Left renal cortex interstitium (tissue), 4 donors: Measurements from ENCODE around the gene TRIM49. TPM values are rescaled to one million over a fixed set of nuclear protein-coding genes. Genes with fewer than 3 reads are reported as not detected.
"Not testable (repeated sequence)": the region's sequence is repeated elsewhere in the genome, so short reads cannot be mapped to it uniquely, and the experiment has no call there.

ENCODE experiments used
- DNase-seq, 4 donors: peaks; one replicate each; pipeline ENCODE4 v3.0.0-alpha.2; 2013; ENCODE audit warnings: low read depth in 4 of 4, low spot score in 2 of 4, missing footprints in 1 of 4
- polyA plus RNA-seq, 4 donors: library from polyadenylated mRNA; unstranded; fragments of 120-200 nt; gene quantifications; one replicate each; pipeline ENCODE4 v1.2.1, GENCODE V29; 2013; ENCODE audit not compliant: insufficient read length in 4 of 4

TRIM49 gene, protein sequence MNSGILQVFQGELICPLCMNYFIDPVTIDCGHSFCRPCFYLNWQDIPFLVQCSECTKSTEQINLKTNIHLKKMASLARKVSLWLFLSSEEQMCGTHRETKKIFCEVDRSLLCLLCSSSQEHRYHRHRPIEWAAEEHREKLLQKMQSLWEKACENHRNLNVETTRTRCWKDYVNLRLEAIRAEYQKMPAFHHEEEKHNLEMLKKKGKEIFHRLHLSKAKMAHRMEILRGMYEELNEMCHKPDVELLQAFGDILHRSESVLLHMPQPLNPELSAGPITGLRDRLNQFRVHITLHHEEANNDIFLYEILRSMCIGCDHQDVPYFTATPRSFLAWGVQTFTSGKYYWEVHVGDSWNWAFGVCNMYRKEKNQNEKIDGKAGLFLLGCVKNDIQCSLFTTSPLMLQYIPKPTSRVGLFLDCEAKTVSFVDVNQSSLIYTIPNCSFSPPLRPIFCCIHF
- polyA plus RNA-seq, result not detected

DNA sequence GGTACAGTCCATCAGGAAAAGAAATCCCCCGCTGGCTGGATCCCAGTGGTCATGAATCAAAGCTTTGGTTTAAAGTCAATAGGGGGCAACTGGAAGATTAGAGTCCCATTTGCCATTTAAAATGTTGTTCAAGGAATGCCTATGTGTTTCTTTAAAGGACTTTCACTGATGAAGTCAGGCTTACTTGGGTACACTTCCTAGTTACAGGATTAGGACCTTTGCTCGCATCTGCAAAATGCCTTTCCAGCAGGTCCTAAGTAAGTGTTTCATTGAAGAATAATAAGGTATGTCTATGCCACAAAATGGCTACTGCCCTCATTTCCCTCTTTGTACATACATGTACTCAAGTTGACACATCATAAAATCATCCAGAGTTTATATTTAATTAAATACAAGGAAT, at the start of gene TRIM49:
TRIM49 (minus strand) TSS at position 101 of the 400 bp plus-strand sequence. CDS start 4,106 bp downstream, outside the sequence.
- not testable (repeated sequence) for DNase-seq

DNA sequence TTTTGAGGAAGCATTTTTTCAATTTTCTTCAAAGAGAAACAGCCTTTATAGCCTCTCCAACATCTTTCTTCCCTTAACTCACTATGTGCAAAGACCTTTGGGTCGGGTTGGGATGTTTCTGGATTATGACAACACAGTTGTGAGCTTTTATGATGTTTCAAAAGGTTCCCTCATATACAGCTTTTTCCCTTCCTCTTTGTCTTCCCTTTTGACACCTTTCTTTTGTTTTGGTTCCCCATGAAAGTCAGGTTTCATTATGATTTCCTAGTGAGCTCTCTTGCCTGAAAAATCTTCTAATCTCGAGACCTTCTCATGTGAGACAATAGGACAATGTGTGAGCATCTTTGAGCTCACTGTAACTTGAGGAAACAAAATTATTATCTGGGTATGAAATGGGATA, 18.3 kb upstream of the TRIM49 start:
- DNase-seq, result not testable (repeated sequence)

DNA sequence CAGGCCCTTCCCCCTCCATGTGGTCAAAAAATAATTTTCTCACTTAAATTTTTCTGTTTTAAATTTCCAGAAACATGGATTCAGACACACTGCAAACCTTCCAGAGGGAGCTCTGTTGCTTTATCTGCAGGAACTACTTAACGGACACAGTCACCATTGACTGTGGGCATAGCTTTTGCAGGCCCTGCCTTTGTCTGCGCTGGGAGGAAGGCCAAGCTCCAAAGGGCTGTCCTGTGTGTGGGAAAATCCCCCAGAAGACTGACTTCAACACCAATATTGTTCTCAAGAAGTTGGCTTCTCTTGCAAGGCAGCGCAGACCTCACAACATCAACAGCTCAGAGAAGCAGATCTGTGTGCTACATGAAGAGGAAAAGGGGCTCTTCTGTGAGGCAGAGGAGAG, 11.6 kb upstream of the TRIM49 start:
- not testable (repeated sequence) for DNase-seq

DNA sequence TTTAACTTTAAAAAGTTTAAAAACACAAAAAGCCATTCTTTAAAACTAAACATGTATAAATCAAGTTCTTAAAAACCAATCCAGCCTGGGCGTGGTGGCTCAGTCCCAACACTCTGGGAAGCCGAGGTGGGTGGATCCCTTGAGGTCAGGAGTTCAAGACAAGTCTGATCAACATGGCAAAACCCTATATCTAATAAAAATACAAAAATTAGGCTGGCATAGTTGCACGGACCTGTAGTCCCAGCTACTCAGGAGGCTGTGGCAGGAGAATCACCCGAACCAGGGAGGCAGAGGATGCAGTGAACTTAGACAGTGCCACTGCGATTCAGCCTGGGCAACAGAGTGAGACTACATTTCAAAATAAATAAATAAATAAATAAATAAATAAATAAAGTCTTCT, 5.2 kb upstream of the TRIM49 start:
- not testable (repeated sequence) for DNase-seq

DNA sequence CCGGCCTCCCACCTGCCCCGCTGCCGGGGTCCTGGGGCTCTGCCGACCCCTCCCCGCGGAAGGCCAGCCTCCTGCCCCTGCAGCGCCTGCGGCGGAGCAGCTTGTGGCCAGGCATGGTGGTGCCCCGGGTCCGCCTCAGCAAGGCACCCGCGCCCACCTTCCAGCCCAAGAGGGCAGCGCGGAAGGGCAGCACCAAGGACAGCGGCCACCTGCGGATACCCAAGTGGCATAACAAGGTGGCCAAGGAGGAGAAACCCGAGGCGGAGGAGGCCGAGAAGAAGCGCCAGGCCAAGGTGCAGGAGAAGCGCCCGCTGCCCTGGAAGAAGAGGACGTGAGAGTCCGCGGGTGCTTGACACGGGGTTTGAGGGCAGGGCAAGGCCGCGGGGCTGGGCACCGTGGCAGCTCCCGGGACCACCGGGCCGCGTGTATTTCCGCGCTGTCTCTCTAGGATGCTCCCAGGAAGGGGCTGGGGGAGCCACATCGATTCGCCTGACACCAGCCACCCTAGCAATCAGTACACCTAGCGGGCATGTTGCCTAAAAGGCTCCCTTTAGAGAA, 20.8 kb downstream of the TRIM49 start:
- not testable (repeated sequence) for DNase-seq

- not testable (repeated sequence) for DNase-seq
These were observed 22.6 kb downstream of the TRIM49 start for GRCh38 chr11:89785726-89786125.

- DNase-seq, result not testable (repeated sequence)
These were observed 57.6 kb downstream of the TRIM49 start for GRCh38 chr11:89750822-89751221.

Other genes with a start within 250 kb of the TRIM49 start
- gene TRIM77, start 98.3 kb downstream of the TRIM49 start, polyA plus RNA-seq, result not detected
- not detected for gene TRIM64B, start 69.9 kb upstream of the TRIM49 start, polyA plus RNA-seq
- gene TRIM49D1, start 113.7 kb upstream of the TRIM49 start, polyA plus RNA-seq, result not detected
- not detected for gene TRIM49D2, start 115.5 kb upstream of the TRIM49 start, polyA plus RNA-seq
- gene TRIM64, start 157.5 kb upstream of the TRIM49 start, polyA plus RNA-seq, result not detected
- not detected for gene TRIM49C, start 222.5 kb upstream of the TRIM49 start, polyA plus RNA-seq